ENCODE results near the gene WNT1. TPM values are rescaled to one million over a fixed set of nuclear protein-coding genes. Genes with fewer than 3 reads are reported as not detected.

Gene WNT1
- total RNA-seq, 1 donor from 2014 or later: not detected

GRCh38 chr12:48972952-48973483 is 5.1 kb upstream of the WNT1 start:
- Mint-ChIP-seq H3K36me3 (no peaks in the 10 kb centered on the region), H3K4me1 (peaks cover 34% of the 10 kb centered on the region), H3K9me3 (no peaks in the 10 kb centered on the region), H3K27me3 (ENCODE audit: low read depth) (peaks cover 97% of the 10 kb centered on the region), H3K4me3 (no peak overlapping the region), H3K27ac (no peak overlapping the region)
- no peak for TF ChIP-seq CTCF (IDR thresholded peaks at IDR 0.05; ENCODE audit: unreplicated experiment)
- no peak for DNase-seq (ENCODE audit: low spot score in 2 of 2, unreplicated experiment in 2 of 2)

DNA sequence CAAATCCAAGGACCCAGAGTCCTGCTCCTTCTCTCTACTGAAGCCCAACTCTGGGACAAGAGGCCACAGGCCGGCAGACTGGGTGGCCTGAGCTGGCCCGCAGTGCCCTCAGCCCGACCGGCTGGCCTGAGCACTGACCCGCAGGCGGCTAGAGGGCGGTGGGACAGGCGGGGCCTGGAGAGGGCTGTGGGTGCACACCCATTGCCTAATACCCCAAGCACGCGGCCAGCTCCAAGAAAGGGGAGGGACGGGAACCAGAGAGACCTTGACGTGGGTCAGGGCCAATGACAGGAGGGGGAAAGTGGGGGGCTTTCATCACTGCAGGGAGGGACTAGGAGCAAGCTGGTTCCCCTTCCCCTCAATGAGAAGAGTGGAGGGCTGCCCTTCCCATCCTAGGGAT is 4.6 kb upstream of the WNT1 start:
- no peak for TF ChIP-seq CTCF (IDR thresholded peaks at IDR 0.05; ENCODE audit: unreplicated experiment)
- no peak for DNase-seq (ENCODE audit: low spot score in 2 of 2, unreplicated experiment in 2 of 2)
- H3K4me3 Mint-ChIP-seq: no peak overlapping the region
- peaks cover 95% of the 10 kb centered on the region for H3K27me3 Mint-ChIP-seq (ENCODE audit: low read depth)
- no peak overlapping the region for H3K27ac Mint-ChIP-seq
- no peaks in the 10 kb centered on the region for H3K9me3 Mint-ChIP-seq
- H3K36me3 Mint-ChIP-seq: no peaks in the 10 kb centered on the region
- H3K4me1 Mint-ChIP-seq: peaks cover 34% of the 10 kb centered on the region

DNA sequence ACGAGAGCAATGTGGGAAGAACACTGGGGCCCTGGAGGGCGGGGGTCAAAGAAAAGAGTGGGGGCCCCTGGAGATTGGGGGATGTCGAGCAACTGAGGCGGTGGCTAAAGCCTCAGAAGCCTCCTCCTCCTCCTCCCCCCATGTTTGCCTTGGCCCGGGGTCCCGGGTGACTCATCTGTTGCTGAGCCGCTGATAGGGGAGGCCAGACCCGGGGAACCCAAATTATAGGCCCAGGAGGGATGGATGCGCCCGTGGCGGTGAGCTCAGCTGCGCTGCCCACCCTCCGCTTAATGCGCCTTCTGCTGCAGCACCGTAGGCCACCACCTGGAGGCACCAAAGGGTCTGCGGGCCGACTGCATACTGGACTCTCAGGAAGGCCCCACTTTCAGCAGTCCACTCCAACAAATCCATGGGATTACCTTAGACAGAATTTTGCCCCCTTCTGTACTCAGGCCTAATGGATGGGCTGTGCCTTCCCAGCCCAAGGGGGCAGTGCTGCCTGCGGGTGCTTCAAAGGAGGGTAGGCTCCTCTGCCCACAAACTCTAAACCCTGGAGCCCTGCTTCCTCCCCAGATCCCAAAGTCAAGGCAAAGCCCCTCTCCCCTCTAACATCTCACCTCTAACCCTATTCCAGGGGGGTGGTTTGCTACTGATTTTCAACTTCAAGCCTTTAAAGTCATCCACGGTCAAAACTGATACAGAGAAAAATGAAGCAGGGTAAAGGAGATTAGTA is 4.0 kb upstream of the WNT1 start:
- peaks cover 34% of the 10 kb centered on the region for H3K4me1 Mint-ChIP-seq
- DNase-seq (ENCODE audit: low spot score in 2 of 2, unreplicated experiment in 2 of 2): peak in 1 of 2 experiments; percentile 72

DNA sequence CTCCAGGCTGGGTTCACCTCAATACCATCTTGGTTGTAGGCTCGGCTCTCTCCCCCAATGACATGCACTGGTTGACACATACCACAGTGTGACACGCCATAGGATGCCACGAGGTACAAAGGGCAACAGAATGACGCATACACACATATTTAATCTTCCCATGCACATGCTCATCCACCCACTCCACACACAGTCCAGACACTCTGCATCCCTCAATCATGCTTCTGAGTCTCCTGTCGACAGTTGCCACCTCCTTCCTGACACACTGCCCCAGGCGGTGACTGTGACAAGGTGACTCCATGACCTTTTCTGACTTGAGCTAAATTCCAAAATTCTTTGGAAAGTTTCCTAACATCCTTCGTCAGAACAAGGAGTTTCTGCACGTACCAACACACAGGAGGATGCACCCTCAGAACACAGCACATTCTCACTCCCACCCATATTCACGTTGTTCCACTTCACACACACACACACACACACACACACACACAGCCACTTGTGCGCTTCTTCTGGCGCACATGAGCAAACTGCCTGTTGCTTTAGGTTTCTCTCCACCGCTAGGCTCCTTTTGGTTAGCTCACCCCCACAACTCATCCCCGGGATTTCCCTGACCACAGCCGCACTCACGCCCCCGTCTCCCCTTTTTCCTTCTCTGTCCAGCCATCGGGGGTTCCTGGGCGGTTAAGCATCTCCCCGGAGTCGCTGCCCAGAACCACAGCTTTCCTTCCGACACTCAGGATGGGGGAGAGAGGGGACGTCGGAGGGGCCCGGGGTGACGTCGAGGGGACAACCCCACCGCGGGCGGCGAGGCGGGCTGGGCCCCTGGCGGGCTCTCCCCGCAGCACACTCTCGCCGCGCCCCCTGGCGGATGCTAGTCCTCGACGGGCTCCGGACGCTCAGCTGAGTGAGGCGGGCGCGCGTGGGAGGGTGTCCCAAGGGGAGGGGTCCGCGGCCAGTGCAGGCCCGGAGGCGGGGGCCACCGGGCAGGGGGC is 536 bp upstream of the WNT1 start:
- peak; percentile 82 for TF ChIP-seq CTCF (IDR thresholded peaks at IDR 0.05; ENCODE audit: unreplicated experiment)
- no peak overlapping the region for H3K27ac Mint-ChIP-seq
- peak; percentile 60 to 76 for DNase-seq (ENCODE audit: low spot score in 2 of 2, unreplicated experiment in 2 of 2)
- no peaks in the 10 kb centered on the region for H3K36me3 Mint-ChIP-seq
- peaks cover 98% of the 10 kb centered on the region for H3K27me3 Mint-ChIP-seq (ENCODE audit: low read depth)
- H3K4me3 Mint-ChIP-seq: peak overlapping the region; percentile 9
- no peaks in the 10 kb centered on the region for H3K9me3 Mint-ChIP-seq
- H3K4me1 Mint-ChIP-seq: peaks cover 37% of the 10 kb centered on the region

More for the DNA sequence above, 4.0 kb upstream of the WNT1 start:
- peaks cover 96% of the 10 kb centered on the region for H3K27me3 Mint-ChIP-seq (ENCODE audit: low read depth)
- peak; percentile 80 for TF ChIP-seq CTCF (IDR thresholded peaks at IDR 0.05; ENCODE audit: unreplicated experiment)
- no peaks in the 10 kb centered on the region for H3K9me3 Mint-ChIP-seq
- H3K36me3 Mint-ChIP-seq: no peaks in the 10 kb centered on the region
- no peak overlapping the region for H3K4me3 Mint-ChIP-seq
- H3K27ac Mint-ChIP-seq: no peak overlapping the region

- Mint-ChIP-seq H3K9me3 (no peaks in the 10 kb centered on the region), H3K36me3 (no peaks in the 10 kb centered on the region), H3K27ac (peak overlapping the region; percentile 28), H3K27me3 (ENCODE audit: low read depth) (peaks cover 97% of the 10 kb centered on the region), H3K4me3 (peak overlapping the region; percentile 53), H3K4me1 (peaks cover 37% of the 10 kb centered on the region)
- TF ChIP-seq CTCF (IDR thresholded peaks at IDR 0.05; ENCODE audit: unreplicated experiment): no peak
- no peak for DNase-seq (ENCODE audit: low spot score in 2 of 2, unreplicated experiment in 2 of 2)
Measured at GRCh38 chr12:48978741-48979601, 849 bp downstream of the WNT1 start.

All from mesothelial cell of epicardium (in vitro differentiated cells).